Mesendoderm (in vitro differentiated cells): ENCODE results near the gene AGBL4.

Experiments used
- DNase-seq: peaks from one replicate; pipeline ENCODE4 v3.0.0; 2013
- H2AK5ac ChIP-seq: 2 replicates; pipeline ENCODE4 v1.6.1; 2013; ENCODE audit warnings: low read length, inconsistent platforms
- H2BK120ac ChIP-seq: 2 replicates; pipeline ENCODE4 v1.6.1; 2013; ENCODE audit warnings: low read depth, mild to moderate bottlenecking, low read length, moderate library complexity, mixed read lengths
- H2BK15ac ChIP-seq: replicated peaks from 2 replicates; pipeline ENCODE4 v1.6.1; 2013; ENCODE audit warnings: low read depth, mild to moderate bottlenecking, moderate library complexity
- H2BK5ac ChIP-seq: 2 replicates; pipeline ENCODE4 v1.6.1; 2013; ENCODE audit warnings: low read length, inconsistent platforms
- H3K18ac ChIP-seq: 2 replicates; pipeline ENCODE4 v1.6.1; 2013; ENCODE audit warnings: mild to moderate bottlenecking, low read length, mixed read lengths
- H3K23ac ChIP-seq: one replicate; pipeline ENCODE4 v1.6.1; 2013; ENCODE audit warnings: low read length
- H3K27ac ChIP-seq: 2 replicates; pipeline ENCODE4 v1.5.1; 2013; ENCODE audit warnings: low read depth, mild to moderate bottlenecking, inconsistent platforms, low read length, moderate library complexity
- H3K27me3 ChIP-seq: 2 replicates; pipeline ENCODE4 v1.6.1; 2013; ENCODE audit warnings: low read length, control low read depth, mild to moderate bottlenecking, inconsistent platforms; ENCODE audit not compliant: insufficient read depth, poor library complexity
- H3K36me3 ChIP-seq: 2 replicates; pipeline ENCODE4 v1.6.1; 2013; ENCODE audit warnings: low read length, inconsistent platforms; ENCODE audit not compliant: control insufficient read depth, insufficient read depth
- H3K4ac ChIP-seq: one replicate; pipeline ENCODE4 v1.6.1; 2013; ENCODE audit warnings: low read depth, mild to moderate bottlenecking, low read length, moderate library complexity
- H3K4me1 ChIP-seq: 2 replicates; pipeline ENCODE4 v1.6.1; 2013; ENCODE audit warnings: low read depth, low read length, inconsistent platforms; ENCODE audit not compliant: control insufficient read depth
- H3K4me2 ChIP-seq: 2 replicates; pipeline ENCODE4 v1.6.1; 2013; ENCODE audit warnings: low read length
- H3K4me3 ChIP-seq: 2 replicates; pipeline ENCODE4 v1.5.1; 2013; ENCODE audit warnings: mild to moderate bottlenecking, low read length
- H3K56ac ChIP-seq: one replicate; pipeline ENCODE4 v1.6.1; 2013; ENCODE audit warnings: low read length
- H3K79me1 ChIP-seq: 2 replicates; pipeline ENCODE4 v1.6.1; 2013; ENCODE audit warnings: low read length, inconsistent platforms
- H3K79me2 ChIP-seq: 2 replicates; pipeline ENCODE4 v1.6.1; 2013; ENCODE audit warnings: mild to moderate bottlenecking, low read length; ENCODE audit not compliant: control insufficient read depth, insufficient read depth
- H3K9ac ChIP-seq: 2 replicates; pipeline ENCODE4 v1.6.1; 2013; ENCODE audit warnings: low read length, inconsistent platforms
- H4K5ac ChIP-seq: one replicate; pipeline ENCODE4 v1.6.1; 2013; ENCODE audit warnings: low read length
- H4K8ac ChIP-seq: one replicate; pipeline ENCODE4 v1.6.1; 2013; ENCODE audit warnings: low read depth, mild to moderate bottlenecking, control low read depth, low read length, moderate library complexity
- WGBS: extraction: QIAGEN DNeasy Blood & Tissue Kit; methylation state at CpG from one replicate; pipeline ENCODE4 v1.1.7; 2013; ENCODE audit warnings: low lambda C conversion rate, missing lambda C conversion rate; ENCODE audit not compliant: insufficient coverage; ENCODE audit errors: extremely low coverage; 5-methylcytosine and 5-hydroxymethylcytosine counted together

Gene AGBL4

GRCh38 chr1:48683839-48684238 is 1339.9 kb downstream of the AGBL4 start:
- Histone ChIP-seq H3K9ac (no peak overlapping the region), H3K36me3 (no peaks in the 10 kb centered on the region), H3K27ac (no peak overlapping the region), H3K4ac (no peak overlapping the region), H3K56ac (no peak overlapping the region), H3K4me2 (no peak overlapping the region), H3K27me3 (no peaks in the 10 kb centered on the region), H2BK15ac (no peak overlapping the region), H3K79me2 (no peaks in the 10 kb centered on the region), H3K79me1 (no peaks in the 10 kb centered on the region), H3K4me1 (no peaks in the 10 kb centered on the region), H2AK5ac (no peak overlapping the region), H4K5ac (no peak overlapping the region), H4K8ac (no peak overlapping the region), H2BK5ac (no peak overlapping the region), H3K23ac (no peak overlapping the region), H2BK120ac (no peak overlapping the region), H3K18ac (no peak overlapping the region), H3K4me3 (no peak overlapping the region)
- WGBS = no CpG with 5 or more reads among the region's 3 CpGs
- DNase-seq = no peak

DNA sequence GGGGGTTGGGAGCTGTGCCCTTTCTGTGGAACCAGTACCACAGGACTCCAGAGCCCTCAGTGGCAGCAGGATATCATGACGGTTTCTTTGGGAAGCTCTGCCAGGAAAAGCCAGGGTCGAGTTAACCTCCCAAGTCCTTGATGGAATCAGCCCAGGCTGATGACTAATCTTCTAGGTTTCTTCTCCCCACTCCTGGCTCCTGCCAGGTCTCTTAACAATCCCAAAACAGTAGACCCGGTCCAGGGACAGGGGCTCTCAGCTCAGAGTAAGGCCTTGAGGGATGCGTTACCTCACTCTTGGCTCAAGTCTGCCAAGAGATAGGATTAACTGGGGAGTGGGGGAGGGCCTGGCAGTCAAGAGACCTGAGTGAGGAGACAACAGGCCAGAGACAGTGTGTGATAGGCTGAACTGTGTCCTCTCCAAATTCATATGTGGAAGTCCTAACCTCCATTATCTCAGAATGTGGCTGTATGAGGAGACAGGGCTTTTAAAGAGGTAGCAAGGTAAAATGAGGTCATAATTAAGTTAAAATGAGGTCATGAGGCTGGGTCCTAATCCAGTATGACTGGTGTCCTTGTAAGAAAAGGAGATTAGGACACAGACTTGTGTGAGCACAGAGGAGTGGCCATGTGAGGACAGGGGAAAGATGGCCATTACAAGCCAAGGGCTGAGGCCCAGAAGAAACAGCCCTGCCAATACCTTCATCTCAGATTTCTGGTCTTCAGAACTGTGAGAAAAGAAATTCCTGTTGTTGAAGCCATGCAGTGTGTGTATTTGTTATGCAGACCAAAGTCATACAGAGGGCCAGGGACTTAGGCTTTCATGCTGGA is 1342.1 kb downstream of the AGBL4 start:
- Histone ChIP-seq H4K5ac (peak overlapping the region; percentile 40), H3K79me2 (no peaks in the 10 kb centered on the region), H3K27me3 (no peaks in the 10 kb centered on the region), H2BK120ac (no peak overlapping the region), H4K8ac (no peak overlapping the region), H3K9ac (no peak overlapping the region), H3K18ac (no peak overlapping the region), H3K36me3 (no peaks in the 10 kb centered on the region), H3K4me1 (no peaks in the 10 kb centered on the region), H3K27ac (no peak overlapping the region), H3K56ac (no peak overlapping the region), H2AK5ac (no peak overlapping the region), H3K4ac (no peak overlapping the region), H3K79me1 (no peaks in the 10 kb centered on the region), H2BK5ac (no peak overlapping the region), H3K4me3 (no peak overlapping the region), H3K23ac (no peak overlapping the region), H2BK15ac (no peak overlapping the region), H3K4me2 (no peak overlapping the region)
- peak; percentile 39 for DNase-seq
- WGBS = no CpG with 5 or more reads among the region's 4 CpGs

- no peak overlapping the region for H3K23ac ChIP-seq
- WGBS = no CpG with 5 or more reads among the region's 10 CpGs
- no peak overlapping the region for H3K4me3 ChIP-seq
- no peak overlapping the region for H2BK5ac ChIP-seq
- no peak overlapping the region for H2AK5ac ChIP-seq
- no peak overlapping the region for H3K9ac ChIP-seq
- H2BK15ac ChIP-seq = no peak overlapping the region
- H4K5ac ChIP-seq = no peak overlapping the region
- H4K8ac ChIP-seq = no peak overlapping the region
- no peaks in the 10 kb centered on the region for H3K4me1 ChIP-seq
- H3K4ac ChIP-seq = no peak overlapping the region
- no peaks in the 10 kb centered on the region for H3K36me3 ChIP-seq
- H3K27ac ChIP-seq = no peak overlapping the region
- DNase-seq = peak; percentile 57
- no peaks in the 10 kb centered on the region for H3K79me2 ChIP-seq
- no peaks in the 10 kb centered on the region for H3K79me1 ChIP-seq
- no peaks in the 10 kb centered on the region for H3K27me3 ChIP-seq
- no peak overlapping the region for H3K56ac ChIP-seq
- H3K4me2 ChIP-seq = no peak overlapping the region
- no peak overlapping the region for H3K18ac ChIP-seq
- H2BK120ac ChIP-seq = no peak overlapping the region
Observed at GRCh38 chr1:48680411-48681035, 1343.2 kb downstream of the AGBL4 start.

DNA sequence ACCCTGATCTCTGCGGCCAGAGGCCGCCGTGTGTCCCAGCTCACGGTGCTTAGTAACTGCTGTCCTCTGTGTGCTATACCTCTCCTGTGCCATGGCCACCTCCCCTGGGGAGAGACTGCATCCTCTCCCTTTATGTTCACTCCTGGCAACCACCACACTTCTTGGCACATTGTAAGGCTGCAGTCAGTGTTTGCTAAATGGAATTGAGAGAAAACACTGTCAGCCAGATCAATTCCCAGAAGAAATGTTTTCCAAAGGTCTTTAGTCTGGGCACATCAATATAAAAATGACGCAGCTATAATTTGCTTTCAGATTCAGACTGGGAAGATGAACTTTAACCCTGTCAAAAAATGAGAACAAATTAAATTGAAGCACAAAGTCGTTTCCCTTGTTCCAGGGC is 1343.9 kb downstream of the AGBL4 start:
- Histone ChIP-seq H3K36me3 (no peaks in the 10 kb centered on the region), H3K27ac (no peak overlapping the region), H2BK5ac (no peak overlapping the region), H3K9ac (no peak overlapping the region), H3K79me2 (no peaks in the 10 kb centered on the region), H3K4ac (no peak overlapping the region), H2BK120ac (no peak overlapping the region), H3K4me2 (no peak overlapping the region), H3K4me1 (no peaks in the 10 kb centered on the region), H3K79me1 (no peaks in the 10 kb centered on the region), H3K56ac (no peak overlapping the region), H3K4me3 (no peak overlapping the region), H2AK5ac (no peak overlapping the region), H4K8ac (no peak overlapping the region), H3K18ac (no peak overlapping the region), H3K23ac (no peak overlapping the region), H2BK15ac (no peak overlapping the region), H4K5ac (no peak overlapping the region), H3K27me3 (no peaks in the 10 kb centered on the region)
- no CpG with 5 or more reads among the region's 6 CpGs for WGBS
- no peak for DNase-seq

- no peaks in the 10 kb centered on the region for H3K79me2 ChIP-seq
- H4K5ac ChIP-seq = no peak overlapping the region
- H3K27ac ChIP-seq = no peak overlapping the region
- H3K4ac ChIP-seq = no peak overlapping the region
- no CpG with 5 or more reads among the region's 3 CpGs for WGBS
- no peak overlapping the region for H3K9ac ChIP-seq
- no peak overlapping the region for H2BK15ac ChIP-seq
- no peaks in the 10 kb centered on the region for H3K27me3 ChIP-seq
- no peaks in the 10 kb centered on the region for H3K79me1 ChIP-seq
- H3K23ac ChIP-seq = no peak overlapping the region
- H3K4me1 ChIP-seq = no peaks in the 10 kb centered on the region
- no peak for DNase-seq
- H2BK5ac ChIP-seq = no peak overlapping the region
- no peak overlapping the region for H3K18ac ChIP-seq
- H3K4me3 ChIP-seq = no peak overlapping the region
- no peak overlapping the region for H2AK5ac ChIP-seq
- no peak overlapping the region for H2BK120ac ChIP-seq
- H4K8ac ChIP-seq = no peak overlapping the region
- H3K36me3 ChIP-seq = no peaks in the 10 kb centered on the region
- H3K4me2 ChIP-seq = no peak overlapping the region
- H3K56ac ChIP-seq = no peak overlapping the region
Observed at GRCh38 chr1:48678710-48679505, 1344.8 kb downstream of the AGBL4 start.
